Sigmoid colon (tissue), 7 donors: ENCODE results near the gene ADAMTSL1. TPM values are rescaled to one million over a fixed set of nuclear protein-coding genes. Genes with fewer than 3 reads are reported as not detected.

Source experiments
- DNase-seq: peaks from one replicate; pipeline ENCODE4 v3.0.0-alpha.2; 2019
- H3K27ac ChIP-seq, 4 donors: fragments of 200-600 bp; sonication (generic); one replicate each; pipeline ENCODE4 v1.5.1; 2016 to 2019; ENCODE audit warnings: mild to moderate bottlenecking in 1 of 4
- H3K27me3 ChIP-seq, 3 donors: fragments of 200-600 bp; sonication (generic); one replicate each; pipeline ENCODE4 v1.5.1; 2019; ENCODE audit warnings: mild to moderate bottlenecking in 1 of 3
- H3K36me3 ChIP-seq, 4 donors: fragments of 200-600 bp; sonication (generic); one replicate each; pipeline ENCODE4 v1.5.1; 2016 to 2019
- H3K4me1 ChIP-seq, 4 donors: fragments of 200-600 bp; sonication (generic); one replicate each; pipeline ENCODE4 v1.5.1; 2017 to 2019
- H3K4me3 ChIP-seq, 4 donors: fragments of 200-600 bp; sonication (generic); one replicate each; pipeline ENCODE4 v1.5.1; 2017 to 2019; ENCODE audit warnings: mild to moderate bottlenecking in 2 of 4, moderate library complexity in 1 of 4
- H3K9me3 ChIP-seq, 4 donors: fragments of 200-600 bp in 3 of 4; sonication (generic) in 3 of 4; one replicate each; pipeline versions ENCODE4 v1.5.1 to v1.6.1; 2013 to 2019
- EP300 ChIP-seq, 4 donors: sonication (generic); formaldehyde crosslinking; IDR thresholded peaks; one replicate each; pipeline ENCODE4 v1.6.1; 2017; ENCODE audit warnings: antibody characterized with exemption in 4 of 4
- POLR2A ChIP-seq, 2 donors: fragments of 450-650 bp; IDR thresholded peaks; one replicate each; pipeline ENCODE4 v1.6.1; 2016; ENCODE audit warnings: antibody characterized with exemption in 2 of 2, mild to moderate bottlenecking in 2 of 2, moderate library complexity in 2 of 2
- POLR2AphosphoS5 ChIP-seq, 4 donors: sonication (generic); formaldehyde crosslinking; IDR thresholded peaks; one replicate each; pipeline ENCODE4 v1.6.1; 2017; ENCODE audit warnings: antibody characterized with exemption in 4 of 4
- WGBS, 2 donors: extraction: QIAGEN DNeasy Blood & Tissue Kit; methylation state at CpG; one replicate each; pipeline ENCODE4 v1.1.7; 2013; 5-methylcytosine and 5-hydroxymethylcytosine counted together
- intact Hi-C: fragments of 100-400 bp; cut with DNase I; formaldehyde crosslinking; loops from one replicate; pipeline ENCODE4 v1.15.1; 2023
- polyA plus RNA-seq, 3 donors: library from polyadenylated mRNA; stranded (reverse); fragments of 200-250 nt; gene quantifications; one replicate each; pipeline ENCODE4 v1.2.3, GENCODE V29; 2013
- total RNA-seq, 4 donors: library from RNA; depleted of rRNA; stranded (reverse); fragments of >200 nt; gene quantifications; one replicate each; pipeline ENCODE4 v1.1.0, GENCODE V29; 2016
- TF ChIP-seq, protein P1 (sequence below), 4 experiments: fragments of 450-650 bp in 3 of 4; fragments of 200-600 bp in 1 of 4; IDR thresholded peaks; one replicate each; pipeline ENCODE4 v1.5.1; 2016 to 2019; ENCODE audit warnings: antibody characterized with exemption in 4 of 4, mild to moderate bottlenecking in 3 of 4, moderate library complexity in 2 of 4
- donor health status: healthy with polysubstance abuse.
- donor health status: Bipolar disorder and iron deficiency.
- donor health status: healthy.

ADAMTSL1 gene
- total and polyA plus RNA-seq, 7 donors: 1.4 to 13.6 (median 6.5) TPM

DNA sequence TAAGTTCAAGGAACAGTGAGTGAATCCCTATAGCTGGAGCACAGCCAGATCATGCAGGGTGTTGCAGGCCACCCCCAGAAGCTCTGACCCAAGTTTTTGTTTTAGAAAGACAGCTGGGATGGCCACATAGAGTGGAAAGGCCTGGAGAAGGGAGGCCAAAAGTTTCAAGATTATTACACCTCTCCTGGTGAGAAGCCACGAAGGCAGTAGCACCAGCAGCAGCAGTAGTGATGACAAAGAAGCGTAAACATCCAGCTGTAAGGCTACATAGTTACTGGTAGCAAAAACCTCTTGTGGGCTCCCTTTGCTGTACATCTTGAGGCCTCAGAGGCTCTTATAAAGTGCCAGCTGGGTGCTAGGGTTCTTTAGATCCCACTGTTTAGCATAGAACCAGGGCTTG lies 11.8 kb downstream of the ADAMTSL1 start:
- intact Hi-C loops: no loop called here
- DNase-seq: no peak
- Histone ChIP-seq H3K27ac (no peak overlapping the region), H3K36me3 (no peaks in the 10 kb centered on the region), H3K9me3 (no peaks in the 10 kb centered on the region), H3K4me3 (no peak overlapping the region), H3K27me3 (no peaks in the 10 kb centered on the region), H3K4me1 (peaks cover 0 to 5% (median 4%) of the 10 kb centered on the region in 4 donors)
- TF ChIP-seq EP300 (IDR thresholded peaks at IDR 0.05): no peak
- TF ChIP-seq POLR2A (IDR thresholded peaks at IDR 0.05): no peak
- TF ChIP-seq, protein P1, sequence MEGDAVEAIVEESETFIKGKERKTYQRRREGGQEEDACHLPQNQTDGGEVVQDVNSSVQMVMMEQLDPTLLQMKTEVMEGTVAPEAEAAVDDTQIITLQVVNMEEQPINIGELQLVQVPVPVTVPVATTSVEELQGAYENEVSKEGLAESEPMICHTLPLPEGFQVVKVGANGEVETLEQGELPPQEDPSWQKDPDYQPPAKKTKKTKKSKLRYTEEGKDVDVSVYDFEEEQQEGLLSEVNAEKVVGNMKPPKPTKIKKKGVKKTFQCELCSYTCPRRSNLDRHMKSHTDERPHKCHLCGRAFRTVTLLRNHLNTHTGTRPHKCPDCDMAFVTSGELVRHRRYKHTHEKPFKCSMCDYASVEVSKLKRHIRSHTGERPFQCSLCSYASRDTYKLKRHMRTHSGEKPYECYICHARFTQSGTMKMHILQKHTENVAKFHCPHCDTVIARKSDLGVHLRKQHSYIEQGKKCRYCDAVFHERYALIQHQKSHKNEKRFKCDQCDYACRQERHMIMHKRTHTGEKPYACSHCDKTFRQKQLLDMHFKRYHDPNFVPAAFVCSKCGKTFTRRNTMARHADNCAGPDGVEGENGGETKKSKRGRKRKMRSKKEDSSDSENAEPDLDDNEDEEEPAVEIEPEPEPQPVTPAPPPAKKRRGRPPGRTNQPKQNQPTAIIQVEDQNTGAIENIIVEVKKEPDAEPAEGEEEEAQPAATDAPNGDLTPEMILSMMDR (IDR thresholded peaks at IDR 0.05): no peak
- no peak for TF ChIP-seq POLR2AphosphoS5 (IDR thresholded peaks at IDR 0.05)
- 81 to 87% methylated on average over 2 of the region's 2 CpGs for WGBS, 2 donors

DNA sequence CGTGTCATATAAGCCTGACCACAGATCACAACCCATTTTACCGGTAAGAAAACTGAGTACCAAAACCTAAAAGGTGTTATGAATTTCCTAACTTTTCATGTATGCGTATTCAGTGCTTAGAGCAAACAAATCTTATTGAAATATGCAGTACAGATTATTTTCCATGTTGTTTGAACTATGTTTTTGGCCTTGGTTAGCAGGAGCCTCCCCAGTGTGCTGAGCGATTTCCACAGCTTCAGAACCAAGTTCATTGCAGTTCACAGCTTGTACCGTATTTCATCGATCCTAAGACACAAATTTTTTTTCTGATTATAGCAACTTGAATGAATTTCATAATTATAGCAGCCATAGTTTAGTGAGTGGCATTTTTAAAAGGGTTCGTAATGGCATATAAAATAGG lies 13.7 kb downstream of the ADAMTSL1 start:
- WGBS, 2 donors: 90 to 95% methylated on average over 7 of the region's 7 CpGs
- Histone ChIP-seq H3K4me3 (no peak overlapping the region), H3K36me3 (no peaks in the 10 kb centered on the region), H3K27ac (no peak overlapping the region), H3K27me3 (no peaks in the 10 kb centered on the region), H3K9me3 (no peaks in the 10 kb centered on the region), H3K4me1 (peaks cover 0 to 17% (median 15%) of the 10 kb centered on the region in 4 donors)
- intact Hi-C loops: no loop called here
- TF ChIP-seq POLR2A (IDR thresholded peaks at IDR 0.05): no peak
- TF ChIP-seq, protein P1 (IDR thresholded peaks at IDR 0.05): no peak
- DNase-seq: no peak

DNA sequence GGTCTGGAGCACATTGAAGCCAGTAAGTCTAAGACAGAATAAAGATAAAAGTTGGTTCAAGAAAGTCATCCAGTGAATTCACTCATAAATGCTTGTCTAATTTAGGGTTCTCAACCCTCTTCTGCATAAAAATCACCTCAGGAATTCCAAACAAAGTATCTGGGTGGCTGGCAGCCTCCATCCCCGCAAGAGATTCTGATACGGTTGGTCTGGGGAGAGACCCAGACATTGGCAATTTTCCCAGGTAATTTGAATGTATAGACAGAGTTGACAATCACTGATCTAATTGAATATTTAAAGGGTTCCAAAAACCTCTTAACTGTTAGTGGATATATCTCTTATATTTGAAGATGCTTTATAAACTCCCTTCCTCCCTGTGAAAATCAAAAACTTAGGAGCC lies 14.9 kb downstream of the ADAMTSL1 start:
- Histone ChIP-seq H3K4me1 (peaks cover 0 to 20% (median 15%) of the 10 kb centered on the region in 4 donors), H3K36me3 (no peaks in the 10 kb centered on the region), H3K27me3 (no peaks in the 10 kb centered on the region), H3K27ac (no peak overlapping the region), H3K9me3 (no peaks in the 10 kb centered on the region), H3K4me3 (no peak overlapping the region)
- intact Hi-C loops: no loop called here
- 86 to 92% methylated on average over 2 of the region's 2 CpGs for WGBS, 2 donors
- TF ChIP-seq, protein P1 (IDR thresholded peaks at IDR 0.05): no peak
- DNase-seq: no peak

DNA sequence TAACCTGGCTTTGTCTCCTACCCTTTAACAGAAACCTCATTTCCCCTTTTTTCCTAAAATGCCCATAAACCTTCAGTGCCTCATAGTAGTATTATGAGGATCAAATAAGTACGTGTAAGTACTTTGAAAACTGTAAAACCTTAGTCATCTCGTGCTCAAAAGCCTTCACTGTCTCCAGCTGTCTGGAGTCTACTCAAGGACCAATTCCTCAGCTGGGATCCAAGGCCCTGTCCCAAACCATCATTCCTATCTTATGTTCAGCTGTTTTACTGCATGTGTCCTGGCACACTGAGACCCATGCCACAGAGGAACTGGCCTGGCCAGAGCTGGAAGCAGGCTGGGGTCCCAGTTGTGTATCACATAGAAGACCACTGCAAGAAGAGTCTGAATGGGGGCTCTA lies 15.9 kb downstream of the ADAMTSL1 start:
- DNase-seq: no peak
- Histone ChIP-seq H3K36me3 (no peaks in the 10 kb centered on the region), H3K27ac (peak overlapping the region in 2 of 4 donors; percentile 55 to 70), H3K27me3 (no peaks in the 10 kb centered on the region), H3K4me1 (peaks cover 0 to 20% (median 15%) of the 10 kb centered on the region in 4 donors), H3K9me3 (no peaks in the 10 kb centered on the region), H3K4me3 (no peak overlapping the region)
- intact Hi-C loops: loop anchor here (10.0 kb wide), 2 partner anchors 115 to 195 kb away; no protein-coding TSS in a partner anchor
- TF ChIP-seq, protein P1 (IDR thresholded peaks at IDR 0.05): no peak
- TF ChIP-seq POLR2AphosphoS5 (IDR thresholded peaks at IDR 0.05) (no peak), EP300 (IDR thresholded peaks at IDR 0.05) (no peak), POLR2A (IDR thresholded peaks at IDR 0.05) (no peak)
- WGBS, 2 donors: 84% methylated on average over 2 of the region's 2 CpGs
